H1 (cell line): ENCODE results near the gene CAGE1. TPM values are rescaled to one million over a fixed set of nuclear protein-coding genes. Genes with fewer than 3 reads are reported as not detected.

Source experiments
- CTCF ChIA-PET: fragments of 300-600 bp; sonication (Branson Sonifier 250); formaldehyde crosslinking; loops from one replicate; lab custom pipeline; 2021; ENCODE audit not compliant: partially characterized antibody; lab: Charles Lee
- POLR2A ChIA-PET: fragments of 300-600 bp; sonication (Branson Sonifier 250); formaldehyde crosslinking; loops from one replicate; lab custom pipeline; 2021; ENCODE audit warnings: inconsistent platforms; ENCODE audit not compliant: partially characterized antibody; lab: Charles Lee
- DNase-seq, 2 experiments: peaks; one replicate each; pipeline versions ENCODE4 v3.0.0 to v3.0.0-alpha.2; 2010 to 2022; ENCODE audit warnings: low spot score in 2 of 2, low read depth in 1 of 2, mixed read lengths in 1 of 2
- FAIRE-seq: peaks from 2 replicates; lab custom pipeline; 2011; peaks lifted over from hg19 to GRCh38; lab: Jason Lieb, UNC
- H2AFZ ChIP-seq: 2 replicates; pipeline ENCODE4 v1.8.1; 2012; ENCODE audit warnings: low read length, inconsistent platforms
- H2AK5ac ChIP-seq: 2 replicates; pipeline ENCODE4 v1.6.1; 2013; ENCODE audit warnings: low read depth, low read length
- H2BK120ac ChIP-seq: replicated peaks from 2 replicates; pipeline ENCODE3; 2013; ENCODE audit warnings: low read depth, low read length, inconsistent platforms
- H2BK12ac ChIP-seq: 2 replicates; pipeline ENCODE4 v1.6.1; 2013; ENCODE audit warnings: low read depth, low read length
- H2BK15ac ChIP-seq: 2 replicates; pipeline ENCODE4 v1.6.1; 2013; ENCODE audit warnings: low read length
- H2BK20ac ChIP-seq: 2 replicates; pipeline ENCODE4 v1.6.1; 2013; ENCODE audit warnings: low read length
- H2BK5ac ChIP-seq: 2 replicates; pipeline ENCODE4 v1.6.1; 2013; ENCODE audit warnings: low read depth, low read length
- H3K14ac ChIP-seq: 2 replicates; pipeline ENCODE4 v1.6.1; 2013; ENCODE audit warnings: inconsistent platforms; ENCODE audit not compliant: insufficient read length
- H3K18ac ChIP-seq: 2 replicates; pipeline ENCODE4 v1.6.1; 2013; ENCODE audit warnings: low read length; ENCODE audit errors: extremely low read depth
- H3K23ac ChIP-seq: 2 replicates; pipeline ENCODE4 v1.6.1; 2013; ENCODE audit warnings: inconsistent platforms; ENCODE audit not compliant: insufficient read length
- H3K23me2 ChIP-seq: 2 replicates; pipeline ENCODE4 v1.6.1; 2013; ENCODE audit warnings: low read depth, low read length
- H3K27ac ChIP-seq: 2 replicates; pipeline ENCODE4 v1.6.1; 2011; ENCODE audit warnings: low read depth, low read length, inconsistent platforms
- H3K27me3 ChIP-seq, 4 experiments: replicated peaks in 1 of 4; 1 replicate in 1 of 4; 2 replicates in 3 of 4; pipeline versions ENCODE4 v1.6.1 to v1.8.1; 2011 to 2013; ENCODE audit warnings: low read length in 3 of 4, mild to moderate bottlenecking in 3 of 4, inconsistent platforms in 2 of 4, mixed read lengths in 2 of 4, moderate library complexity in 1 of 4; ENCODE audit not compliant: control insufficient read depth in 3 of 4, insufficient read depth in 3 of 4; ENCODE audit errors: extremely low read depth in 1 of 4
- H3K36me3 ChIP-seq, 4 experiments: 2 replicates each; pipeline versions ENCODE4 v1.6.1 to v1.8.1; 2011 to 2013; ENCODE audit warnings: mild to moderate bottlenecking in 4 of 4, low read length in 3 of 4, moderate library complexity in 2 of 4, control low read depth in 1 of 4, inconsistent platforms in 1 of 4; ENCODE audit not compliant: insufficient read depth in 4 of 4, control insufficient read depth in 2 of 4
- H3K4ac ChIP-seq: replicated peaks from 2 replicates; pipeline ENCODE3; 2013; ENCODE audit warnings: low read length, low read depth, mixed read lengths, inconsistent platforms; ENCODE audit not compliant: insufficient read length
- H3K4me1 ChIP-seq, 4 experiments: replicated peaks in 1 of 4; 1 replicate in 1 of 4; 2 replicates in 3 of 4; pipeline versions ENCODE4 v1.6.1 to v1.8.1; 2011 to 2013; ENCODE audit warnings: low read length in 3 of 4, inconsistent platforms in 2 of 4, mixed read lengths in 1 of 4; ENCODE audit not compliant: insufficient read depth in 4 of 4, control insufficient read depth in 3 of 4
- H3K4me2 ChIP-seq, 2 experiments: 2 replicates each; pipeline versions ENCODE4 v1.6.1 to v1.8.1; 2011 to 2013; ENCODE audit warnings: low read depth in 2 of 2, low read length in 2 of 2, control low read depth in 1 of 2, inconsistent platforms in 1 of 2, mild to moderate bottlenecking in 1 of 2; ENCODE audit not compliant: insufficient read depth in 1 of 2
- H3K4me3 ChIP-seq, 4 experiments: fragments of 200-600, 300-600 bp in 1 of 4; sonication (generic), shearing (Covaris generic), sonication (Bioruptor Twin) in 1 of 4; 2 replicates each; pipeline versions ENCODE4 v1.5.1 to v1.8.1; 2011 to 2016; ENCODE audit warnings: low read length in 4 of 4, low read depth in 3 of 4, control low read depth in 2 of 4, inconsistent platforms in 2 of 4, mild to moderate bottlenecking in 2 of 4, mixed read lengths in 1 of 4, moderate library complexity in 1 of 4; ENCODE audit not compliant: insufficient read depth in 2 of 4; ENCODE audit errors: extremely low read depth in 1 of 4
- H3K56ac ChIP-seq: replicated peaks from 2 replicates; pipeline ENCODE3; 2013; ENCODE audit warnings: low read depth, mild to moderate bottlenecking, mixed read lengths, low read length, inconsistent platforms; ENCODE audit not compliant: insufficient read length
- H3K79me1 ChIP-seq: 2 replicates; pipeline ENCODE4 v1.6.1; 2013; ENCODE audit warnings: low read depth, low read length, control low read depth
- H3K79me2 ChIP-seq, 2 experiments: 2 replicates each; pipeline versions ENCODE4 v1.6.1 to v1.8.1; 2012 to 2013; ENCODE audit warnings: low read length in 2 of 2, mild to moderate bottlenecking in 2 of 2, inconsistent platforms in 1 of 2; ENCODE audit not compliant: insufficient read depth in 2 of 2, control insufficient read depth in 1 of 2
- H3K9ac ChIP-seq, 4 experiments: replicated peaks in 1 of 4; 1 replicate in 1 of 4; 2 replicates in 3 of 4; pipeline versions ENCODE4 v1.6.1 to v1.8.1; 2011 to 2013; ENCODE audit warnings: low read depth in 3 of 4, low read length in 3 of 4, control low read depth in 2 of 4, mild to moderate bottlenecking in 2 of 4, moderate library complexity in 2 of 4, inconsistent platforms in 1 of 4; ENCODE audit errors: extremely low read depth in 1 of 4
- H3K9me3 ChIP-seq, 2 experiments: 2 replicates each; pipeline versions ENCODE4 v1.6.1 to v1.8.1; 2012 to 2013; ENCODE audit warnings: mild to moderate bottlenecking in 2 of 2, moderate library complexity in 2 of 2, control low read depth in 1 of 2, inconsistent platforms in 1 of 2, low read depth in 1 of 2, low read length in 1 of 2, mixed read lengths in 1 of 2; ENCODE audit not compliant: insufficient read depth in 2 of 2
- H4K20me1 ChIP-seq, 2 experiments: replicated peaks in 1 of 2; 2 replicates each; pipeline versions ENCODE3 to v1.8.1; 2011 to 2013; ENCODE audit warnings: inconsistent platforms in 2 of 2, low read length in 2 of 2, mild to moderate bottlenecking in 1 of 2; ENCODE audit not compliant: insufficient read depth in 2 of 2, control insufficient read depth in 1 of 2
- H4K5ac ChIP-seq: 2 replicates; pipeline ENCODE4 v1.6.1; 2013; ENCODE audit warnings: low read length, low read depth, mixed read lengths, inconsistent platforms; ENCODE audit not compliant: insufficient read length
- H4K8ac ChIP-seq: 2 replicates; pipeline ENCODE4 v1.8.0; 2013; ENCODE audit warnings: mild to moderate bottlenecking, moderate library complexity, low read length, inconsistent platforms; ENCODE audit not compliant: insufficient read depth; ENCODE audit errors: extremely low read depth
- H4K91ac ChIP-seq: replicated peaks from 2 replicates; pipeline ENCODE3; 2013; ENCODE audit warnings: low read length, mixed read lengths, inconsistent platforms; ENCODE audit not compliant: insufficient read length
- ASH2L ChIP-seq: fragments of 200-600, 300-600 bp; sonication (generic); IDR thresholded peaks from one replicate; pipeline ENCODE4 v1.7.1; 2017; ENCODE audit warnings: low read length
- GTF2F1 ChIP-seq: IDR thresholded peaks from 2 replicates; pipeline ENCODE4 v1.6.1; 2012; ENCODE audit warnings: low read depth, low read length, improper control_type of control experiment, borderline replicate concordance
- KDM4A ChIP-seq: IDR thresholded peaks from one replicate; pipeline ENCODE4 v1.7.1; 2012; ENCODE audit warnings: low read depth, mild to moderate bottlenecking, moderate library complexity, low read length, inconsistent platforms; ENCODE audit not compliant: severe bottlenecking
- KDM5A ChIP-seq: fragments of 200-600 bp; IDR thresholded peaks from 2 replicates; pipeline ENCODE4 v1.7.1; 2012; ENCODE audit warnings: mild to moderate bottlenecking, low read length, inconsistent platforms, mixed read lengths
- RNF2 ChIP-seq: fragments of 200-900, 300-1000 bp; sonication (generic); IDR thresholded peaks from 2 replicates; pipeline ENCODE4 v1.7.1; 2016; ENCODE audit warnings: borderline replicate concordance, low read depth, mild to moderate bottlenecking, antibody characterized with exemption, low read length; ENCODE audit not compliant: poor library complexity, severe bottlenecking; ENCODE audit errors: missing control alignments
- SIN3A ChIP-seq, 2 experiments: IDR thresholded peaks in 1 of 2; conservative IDR thresholded peaks in 1 of 2; 2 replicates each; pipeline ENCODE4 v1.6.1; 2011 to 2012; ENCODE audit warnings: low read length in 2 of 2, improper control_type of control experiment in 1 of 2, low read depth in 1 of 2, mild to moderate bottlenecking in 1 of 2
- SIRT6 ChIP-seq: IDR thresholded peaks from one replicate; pipeline ENCODE4 v1.7.1; 2012; ENCODE audit warnings: low read length, inconsistent platforms
- SRF ChIP-seq: IDR thresholded peaks from 2 replicates; pipeline ENCODE4 v1.6.1; 2011; ENCODE audit warnings: mild to moderate bottlenecking, low read depth, low read length, moderate library complexity
- WGBS, 2 experiments: shearing (Covaris generic) in 1 of 2; methylation state at CpG; one replicate each; pipeline versions ENCODE4 v1.1.6 to v1.1.7; 2013 to 2015; ENCODE audit warnings: low lambda C conversion rate in 2 of 2, mixed read lengths in 2 of 2, inconsistent platforms in 1 of 2, low coverage in 1 of 2, missing lambda C conversion rate in 1 of 2; ENCODE audit not compliant: insufficient replicate concordance in 2 of 2, insufficient coverage in 1 of 2, insufficient read length in 1 of 2; ENCODE audit errors: extremely low coverage in 1 of 2, missing lambda C conversion rate in 1 of 2; 5-methylcytosine and 5-hydroxymethylcytosine counted together
- polyA plus RNA-seq, 7 experiments: library from polyadenylated mRNA; depleted of rRNA in 3 of 7; stranded (reverse) in 5 of 7; unstranded in 2 of 7; fragments of >200 nt in 5 of 7; fragments of 200-250 nt in 2 of 7; gene quantifications; 1 replicate in 5 of 7; 2 replicates in 1 of 7; 4 replicates in 1 of 7; pipeline versions ENCODE4 v1.2.1 to v1.2.3, GENCODE V29; 2011 to 2013; ENCODE audit warnings: missing spikeins in 2 of 7, mixed read lengths in 2 of 7
- total RNA-seq: library from RNA; stranded (reverse); fragmentation: NEBNext Ultra II Directional; extraction: Animal tissue kit (Norgen Biotek cat#: 25700); gene quantifications from 2 replicates; pipeline ENCODE4 v1.2.1, GENCODE V29; 2021

CAGE1 gene
- total and polyA plus RNA-seq, 2 of the 8 experiments (the other 6 are each of a cell fraction or from before 2014, with no cell fraction given): 0.09 TPM; not detected in 1

DNA sequence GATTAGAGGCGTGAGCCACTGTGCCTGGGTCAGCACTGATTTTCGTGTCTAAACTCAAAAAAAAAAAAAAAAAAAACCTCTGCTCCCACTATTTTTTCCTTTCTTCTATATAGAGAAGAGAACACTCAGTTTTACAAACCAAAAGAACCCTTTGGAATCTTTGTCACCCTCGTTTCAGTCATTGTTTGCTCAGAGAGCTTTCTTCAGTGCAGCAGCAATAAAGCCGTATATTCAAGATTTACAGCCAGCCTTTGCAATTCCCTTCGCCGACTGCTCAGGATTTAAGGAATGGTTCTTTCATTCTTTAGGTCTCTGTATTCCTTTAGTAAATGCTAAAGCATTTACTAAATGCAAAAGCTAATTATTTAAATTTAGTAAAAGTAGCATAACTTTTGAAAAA lies 20.2 kb upstream of the CAGE1 start:
- no peaks in the 10 kb centered on the region; the same call in 1 of the 2 replicates for H3K23me2 ChIP-seq
- H2BK120ac ChIP-seq: no peak overlapping the region
- H3K27ac ChIP-seq: no peak overlapping the region
- H4K91ac ChIP-seq: no peak overlapping the region
- H3K4me2 ChIP-seq: no peak overlapping the region
- H3K56ac ChIP-seq: no peak overlapping the region
- POLR2A ChIA-PET: interaction anchor here (1.3 kb wide), 1 partner anchor 110 kb away, joined by 3 read pairs; no protein-coding TSS in a partner anchor
- TF ChIP-seq GTF2F1: no peak
- no peak for TF ChIP-seq SRF
- TF ChIP-seq KDM4A: no peak
- no peak for TF ChIP-seq ASH2L
- TF ChIP-seq KDM5A: no peak
- no peak for TF ChIP-seq RNF2
- no peak for TF ChIP-seq SIRT6
- TF ChIP-seq SIN3A (conservative IDR thresholded peaks at IDR 0.05 in 1 of 2, IDR thresholded peaks at IDR 0.05 in 1 of 2; ENCODE audit: low read depth in 1 of 2, low read length in 2 of 2): no peak
- no peak for DNase-seq
- H3K14ac ChIP-seq: no peak overlapping the region
- no peak overlapping the region for H3K4me3 ChIP-seq
- no peak overlapping the region for H2AK5ac ChIP-seq
- no peak overlapping the region for H3K18ac ChIP-seq
- 89% methylated on average over 6 of the region's 6 CpGs; no CpG with 5 or more reads in 1 of the 2 experiments for WGBS, 2 experiments
- H4K20me1 ChIP-seq: no peaks in the 10 kb centered on the region
- no peak overlapping the region for H2AFZ ChIP-seq
- H3K9ac ChIP-seq: no peak overlapping the region
- no peaks in the 10 kb centered on the region for H3K79me1 ChIP-seq
- no peak overlapping the region for H2BK12ac ChIP-seq
- H4K5ac ChIP-seq: no peak overlapping the region
- FAIRE-seq: no peak
- no peaks in the 10 kb centered on the region for H3K4me1 ChIP-seq
- CTCF ChIA-PET: interaction anchor here (0.8 to 1.6 kb wide), 3 partner anchors 50 to 355 kb away, joined by 3 to 4 read pairs (median 3); no protein-coding TSS in a partner anchor
- no peaks in the 10 kb centered on the region for H3K27me3 ChIP-seq
- peaks cover 10 to 60% (median 43%) of the 10 kb centered on the region in 4 experiments for H3K36me3 ChIP-seq
- H4K8ac ChIP-seq: no peak overlapping the region
- no peak overlapping the region for H2BK5ac ChIP-seq
- H3K4ac ChIP-seq: no peak overlapping the region
- H3K23ac ChIP-seq: no peak overlapping the region
- no peaks in the 10 kb centered on the region for H3K79me2 ChIP-seq
- no peaks in the 10 kb centered on the region for H3K9me3 ChIP-seq
- H2BK15ac ChIP-seq: no peak overlapping the region
- no peak overlapping the region for H2BK20ac ChIP-seq
